ENCODE measurements around the gene BET1L. TPM values are rescaled to one million over a fixed set of nuclear protein-coding genes. Genes with fewer than 3 reads are reported as not detected.

The BET1L gene
- polyA plus RNA-seq, 1 experiment: 111 TPM

DNA sequence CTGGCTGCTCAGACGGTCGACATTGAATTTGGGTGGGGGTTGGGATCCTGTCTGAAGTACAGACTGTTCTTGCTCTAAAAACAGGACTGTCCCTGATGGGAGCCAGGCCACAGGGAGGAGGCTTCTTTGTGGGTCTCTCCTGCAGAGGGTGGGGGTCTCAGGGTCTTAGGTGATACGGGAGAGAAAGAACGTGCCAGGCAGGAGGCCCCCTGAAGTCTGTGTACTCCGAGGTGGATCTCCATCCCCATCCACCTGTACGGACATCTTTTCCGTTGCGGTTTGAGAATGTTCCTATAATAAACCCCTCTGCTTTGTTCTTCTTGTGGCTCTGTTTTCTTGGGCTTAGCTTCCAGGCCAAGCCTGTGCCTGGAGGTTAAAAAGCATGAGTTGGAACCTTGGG, 45.5 kb upstream of the BET1L start:
- Histone ChIP-seq H3K36me3 (ENCODE audit: control insufficient read depth, insufficient read depth, low read length) (peaks cover 23% of the 10 kb centered on the region), H3K27me3 (ENCODE audit: control insufficient read depth, insufficient read depth, low read length) (peaks cover 3% of the 10 kb centered on the region), H3K4me3 (ENCODE audit: low read depth, low read length) (no peak overlapping the region)
- TF ChIP-seq CTCF (IDR thresholded peaks at IDR 0.05; ENCODE audit: insufficient read depth, low read depth, low read length): no peak
- ChIA-PET CTCF (interaction anchor here (0.7 to 3.9 kb wide), 4 partner anchors 8 to 111 kb away, joined by 3 to 41 read pairs (median 29); no protein-coding TSS in a partner anchor), POLR2A (no interaction called here)
- no peak for DNase-seq (ENCODE audit: low read depth)

- H3K36me3 ChIP-seq (ENCODE audit: control insufficient read depth, insufficient read depth, low read length): peaks cover 23% of the 10 kb centered on the region
- no peaks in the 10 kb centered on the region for H3K27me3 ChIP-seq (ENCODE audit: control insufficient read depth, insufficient read depth, low read length)
- H3K4me3 ChIP-seq (ENCODE audit: low read depth, low read length): no peak overlapping the region
- POLR2A ChIA-PET: no interaction called here
- CTCF ChIA-PET: interaction anchor here (0.9 to 3.9 kb wide), 16 partner anchors 9 to 267 kb away, joined by 3 to 41 read pairs (median 6); no protein-coding TSS in a partner anchor
- DNase-seq (ENCODE audit: low read depth): no peak
- no peak for TF ChIP-seq CTCF (IDR thresholded peaks at IDR 0.05; ENCODE audit: insufficient read depth, low read depth, low read length)
These were observed 44.4 kb upstream of the BET1L start for GRCh38 chr11:251550-251949.

- Histone ChIP-seq H3K36me3 (ENCODE audit: control insufficient read depth, insufficient read depth, low read length) (peaks cover 25% of the 10 kb centered on the region), H3K27me3 (ENCODE audit: control insufficient read depth, insufficient read depth, low read length) (no peaks in the 10 kb centered on the region), H3K4me3 (ENCODE audit: low read depth, low read length) (no peak overlapping the region)
- ChIA-PET CTCF (interaction anchor here (0.7 to 3.9 kb wide), 22 partner anchors 10 to 268 kb away, joined by 3 to 41 read pairs (median 4); partner anchors contain the start of genes IFITM2 and PGGHG), POLR2A (no interaction called here)
- no peak for DNase-seq (ENCODE audit: low read depth)
- TF ChIP-seq CTCF (IDR thresholded peaks at IDR 0.05; ENCODE audit: insufficient read depth, low read depth, low read length): peak; percentile 74
These were observed 43.6 kb upstream of the BET1L start for GRCh38 chr11:250740-251299.

GRCh38 chr11:250274-250673, 43.1 kb upstream of the BET1L start:
- no peaks in the 10 kb centered on the region for H3K27me3 ChIP-seq (ENCODE audit: control insufficient read depth, insufficient read depth, low read length)
- H3K36me3 ChIP-seq (ENCODE audit: control insufficient read depth, insufficient read depth, low read length): peaks cover 27% of the 10 kb centered on the region
- H3K4me3 ChIP-seq (ENCODE audit: low read depth, low read length): no peak overlapping the region
- ChIA-PET CTCF (interaction anchor here (0.6 to 3.9 kb wide), 19 partner anchors 9 to 269 kb away, joined by 3 to 41 read pairs (median 6); partner anchors contain the start of genes IFITM2 and PGGHG), POLR2A (no interaction called here)
- no peak for DNase-seq (ENCODE audit: low read depth)
- no peak for TF ChIP-seq CTCF (IDR thresholded peaks at IDR 0.05; ENCODE audit: insufficient read depth, low read depth, low read length)

DNA sequence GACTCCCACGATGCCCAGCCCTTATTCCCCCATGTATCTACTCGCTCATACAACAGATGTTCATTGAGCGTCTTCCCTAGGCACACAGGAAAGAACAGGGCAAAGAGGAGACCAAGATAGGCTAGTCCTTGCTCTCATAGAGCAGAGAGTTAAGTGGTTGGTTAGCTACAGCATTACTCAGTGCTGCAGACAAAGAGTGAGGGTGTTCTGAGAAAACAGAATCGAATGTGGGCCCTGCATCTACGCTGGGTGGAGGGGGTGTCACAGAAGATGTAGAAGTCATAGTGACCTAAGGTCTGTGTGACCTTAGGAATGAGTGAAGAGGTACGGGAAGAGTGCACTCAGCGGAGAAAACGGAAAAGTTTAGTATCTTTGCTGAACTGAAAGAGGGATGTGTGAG, 41.9 kb upstream of the BET1L start:
- Histone ChIP-seq H3K4me3 (ENCODE audit: low read depth, low read length) (no peak overlapping the region), H3K36me3 (ENCODE audit: control insufficient read depth, insufficient read depth, low read length) (peaks cover 32% of the 10 kb centered on the region), H3K27me3 (ENCODE audit: control insufficient read depth, insufficient read depth, low read length) (no peaks in the 10 kb centered on the region)
- TF ChIP-seq CTCF (IDR thresholded peaks at IDR 0.05; ENCODE audit: insufficient read depth, low read depth, low read length): no peak
- POLR2A ChIA-PET: no interaction called here
- DNase-seq (ENCODE audit: low read depth): no peak
- CTCF ChIA-PET: interaction anchor here (1.1 to 3.0 kb wide), 3 partner anchors 11 to 119 kb away, joined by 4 to 18 read pairs (median 10); no protein-coding TSS in a partner anchor
